Gastrocnemius medialis (tissue), 4 donors: ENCODE results near the gene PMEPA1. TPM values are rescaled to one million over a fixed set of nuclear protein-coding genes. Genes with fewer than 3 reads are reported as not detected.

Experiments
- ATAC-seq, 2 donors: fragments of 150-250 bp; one replicate each; pipeline ENCODE4 v1.9.1; 2016
- DNase-seq, 2 donors: peaks; one replicate each; pipeline ENCODE4 v3.0.0-alpha.2; 2019
- H3K27ac ChIP-seq, 4 donors: fragments of 200-600 bp; sonication (generic); 1 replicate in 1 of 4; 2 replicates in 3 of 4; pipeline ENCODE4 v1.5.1; 2016 to 2018; ENCODE audit warnings: mild to moderate bottlenecking in 2 of 4, moderate library complexity in 1 of 4
- H3K27me3 ChIP-seq, 3 donors: fragments of 200-600 bp; sonication (generic) in 2 of 3; 1 replicate in 1 of 3; 2 replicates in 2 of 3; pipeline versions ENCODE4 v1.5.1 to v1.6.0; 2016 to 2019; ENCODE audit warnings: mild to moderate bottlenecking in 1 of 3, moderate library complexity in 1 of 3
- H3K36me3 ChIP-seq, 2 donors: fragments of 200-600 bp; sonication (generic) in 1 of 2; one replicate each; pipeline ENCODE4 v1.5.1; 2017 to 2018
- H3K4me1 ChIP-seq, 2 donors: fragments of 200-600 bp; sonication (generic) in 1 of 2; one replicate each; pipeline ENCODE4 v1.5.1; 2016 to 2017; ENCODE audit warnings: mild to moderate bottlenecking in 2 of 2
- H3K4me3 ChIP-seq, 4 donors: fragments of 200-600 bp; sonication (generic) in 3 of 4; 1 replicate in 1 of 4; 2 replicates in 3 of 4; pipeline ENCODE4 v1.5.1; 2016 to 2019; ENCODE audit warnings: mild to moderate bottlenecking in 2 of 4
- H3K9me3 ChIP-seq, 3 donors: fragments of 200-600 bp; sonication (generic) in 2 of 3; 1 replicate in 1 of 3; 2 replicates in 2 of 3; pipeline ENCODE4 v1.5.1; 2016 to 2019
- CTCF ChIP-seq, 5 experiments: fragments of 450-650 bp in 3 of 5; fragments of 200-600 bp in 2 of 5; sonication (generic) in 2 of 5; IDR thresholded peaks in 4 of 5; conservative IDR thresholded peaks in 1 of 5; 1 replicate in 4 of 5; 2 replicates in 1 of 5; pipeline ENCODE4 v1.5.1; 2016 to 2019; ENCODE audit warnings: antibody characterized with exemption in 5 of 5, mild to moderate bottlenecking in 3 of 5, moderate library complexity in 3 of 5
- POLR2A ChIP-seq, 2 donors: fragments of 450-650 bp; IDR thresholded peaks; one replicate each; pipeline ENCODE4 v1.6.1; 2017; ENCODE audit warnings: antibody characterized with exemption in 2 of 2, mild to moderate bottlenecking in 2 of 2, moderate library complexity in 2 of 2
- in situ Hi-C, 4 donors: fragments of 200-750 bp; cut with MboI; loops; one replicate each; pipeline versions ENCODE4 v1.15.0 to v1.8.0; 2017; ENCODE audit warnings: low sequenced_read_pairs in 4 of 4
- intact Hi-C: fragments of 100-400 bp; cut with DNase I; formaldehyde crosslinking; loops from one replicate; pipeline ENCODE4 v1.15.1; 2023; ENCODE audit warnings: low total_unique reads
- total RNA-seq, 4 donors: library from RNA; depleted of rRNA; stranded (reverse); fragments of >200 nt; gene quantifications; one replicate each; pipeline versions ENCODE4 v1.1.0 to v1.2.3, GENCODE V29; 2016

PMEPA1 gene
- total RNA-seq, 4 donors from 2014 or later, result 1.5 to 8.1 (median 5.8) TPM

- Histone ChIP-seq H3K27me3 (no peaks in the 10 kb centered on the region), H3K4me3 (no peak overlapping the region), H3K36me3 (no peaks in the 10 kb centered on the region), H3K4me1 (peaks cover 25 to 32% of the 10 kb centered on the region in 2 donors), H3K9me3 (no peaks in the 10 kb centered on the region), H3K27ac (no peak overlapping the region)
- intact Hi-C loops, result no loop called here
- DNase-seq (no peak), ATAC-seq (no peak)
- in situ Hi-C loops, result no loop called here
- no peak for TF ChIP-seq CTCF (IDR thresholded peaks at IDR 0.05 in 4 of 5, conservative IDR thresholded peaks at IDR 0.05 in 1 of 5)
- no peak for TF ChIP-seq POLR2A (IDR thresholded peaks at IDR 0.05)
Observed at GRCh38 chr20:57683287-57683686, 26.5 kb downstream of the PMEPA1 start.

- ATAC-seq, result no peak
Observed at GRCh38 chr20:57682184-57683101, 27.4 kb downstream of the PMEPA1 start.

GRCh38 chr20:57680934-57681914, 28.6 kb downstream of the PMEPA1 start:
- ATAC-seq, result no peak
- no peak for DNase-seq
- in situ Hi-C loops (no loop called here), intact Hi-C loops (no loop called here)
- Histone ChIP-seq H3K9me3 (no peaks in the 10 kb centered on the region), H3K36me3 (no peaks in the 10 kb centered on the region), H3K4me1 (peaks cover 15 to 18% of the 10 kb centered on the region in 2 donors), H3K27me3 (no peaks in the 10 kb centered on the region), H3K4me3 (no peak overlapping the region), H3K27ac (no peak overlapping the region)
- TF ChIP-seq CTCF (IDR thresholded peaks at IDR 0.05 in 4 of 5, conservative IDR thresholded peaks at IDR 0.05 in 1 of 5), result no peak
- TF ChIP-seq POLR2A (IDR thresholded peaks at IDR 0.05), result no peak

More at GRCh38 chr20:57682184-57683101, 27.4 kb downstream of the PMEPA1 start:
- in situ Hi-C loops (no loop called here), intact Hi-C loops (no loop called here)
- H3K36me3 ChIP-seq, result no peaks in the 10 kb centered on the region
- no peaks in the 10 kb centered on the region for H3K9me3 ChIP-seq
- no peak overlapping the region for H3K27ac ChIP-seq
- H3K27me3 ChIP-seq, result no peaks in the 10 kb centered on the region
- H3K4me3 ChIP-seq, result no peak overlapping the region
- no peak for DNase-seq
- H3K4me1 ChIP-seq, result peaks cover 22 to 24% of the 10 kb centered on the region in 2 donors
- TF ChIP-seq CTCF (IDR thresholded peaks at IDR 0.05 in 4 of 5, conservative IDR thresholded peaks at IDR 0.05 in 1 of 5) (no peak), POLR2A (IDR thresholded peaks at IDR 0.05) (no peak)

GRCh38 chr20:57680131-57680716, 29.6 kb downstream of the PMEPA1 start:
- no peak overlapping the region for H3K4me3 ChIP-seq
- ATAC-seq (no peak), DNase-seq (no peak)
- no peaks in the 10 kb centered on the region for H3K9me3 ChIP-seq
- H3K27ac ChIP-seq, result no peak overlapping the region
- intact Hi-C loops, result no loop called here
- H3K27me3 ChIP-seq, result no peaks in the 10 kb centered on the region
- no peaks in the 10 kb centered on the region for H3K36me3 ChIP-seq
- H3K4me1 ChIP-seq, result peaks cover 5 to 8% of the 10 kb centered on the region in 2 donors
- TF ChIP-seq POLR2A (IDR thresholded peaks at IDR 0.05) (no peak), CTCF (IDR thresholded peaks at IDR 0.05 in 4 of 5, conservative IDR thresholded peaks at IDR 0.05 in 1 of 5) (no peak)
- in situ Hi-C loops, result no loop called here
